Measurements from ENCODE around the gene SNRNP35.
A peak's percentile ranks its signal among the peaks of the same experiment; 100 is the strongest.
"Not testable (repeated sequence)": the region's sequence is repeated elsewhere in the genome, so short reads cannot be mapped to it uniquely, and the experiment has no call there.

The SNRNP35 gene

GRCh38 chr12:123471374-123472068 is 13.6 kb downstream of the SNRNP35 start:
- Mint-ChIP-seq H3K36me3 (ENCODE audit: low read depth) (peaks cover 13% of the 10 kb centered on the region), H3K9me3 (no peaks in the 10 kb centered on the region), H3K4me3 (no peak overlapping the region), H3K4me1 (ENCODE audit: low read depth) (peaks cover 11% of the 10 kb centered on the region), H3K27me3 (ENCODE audit: low read depth) (no peaks in the 10 kb centered on the region), H3K27ac (no peak overlapping the region)
- no peak for DNase-seq (ENCODE audit: low spot score)

- H3K27me3 Mint-ChIP-seq (ENCODE audit: low read depth), result no peaks in the 10 kb centered on the region
- no peak overlapping the region for H3K4me3 Mint-ChIP-seq
- H3K4me1 Mint-ChIP-seq (ENCODE audit: low read depth), result peaks cover 13% of the 10 kb centered on the region
- H3K27ac Mint-ChIP-seq, result no peak overlapping the region
- H3K9me3 Mint-ChIP-seq, result no peaks in the 10 kb centered on the region
- no peak for DNase-seq (ENCODE audit: low spot score)
- peaks cover 14% of the 10 kb centered on the region for H3K36me3 Mint-ChIP-seq (ENCODE audit: low read depth)
These were observed 14.5 kb downstream of the SNRNP35 start for GRCh38 chr12:123472438-123472849.

GRCh38 chr12:123474485-123475245 is 16.7 kb downstream of the SNRNP35 start:
- Mint-ChIP-seq H3K36me3 (ENCODE audit: low read depth) (peaks cover 14% of the 10 kb centered on the region), H3K4me3 (no peak overlapping the region), H3K9me3 (no peaks in the 10 kb centered on the region), H3K27ac (peak overlapping the region; percentile 26), H3K4me1 (ENCODE audit: low read depth) (peaks cover 13% of the 10 kb centered on the region), H3K27me3 (ENCODE audit: low read depth) (no peaks in the 10 kb centered on the region)
- DNase-seq (ENCODE audit: low spot score), result no peak

- no peak for DNase-seq (ENCODE audit: low spot score)
- Mint-ChIP-seq H3K36me3 (ENCODE audit: low read depth) (peaks cover 11% of the 10 kb centered on the region), H3K27ac (peak overlapping the region; percentile 26), H3K27me3 (ENCODE audit: low read depth) (no peaks in the 10 kb centered on the region), H3K9me3 (no peaks in the 10 kb centered on the region), H3K4me1 (ENCODE audit: low read depth) (peaks cover 13% of the 10 kb centered on the region), H3K4me3 (no peak overlapping the region)
These were observed 17.3 kb downstream of the SNRNP35 start for GRCh38 chr12:123475246-123475703.

GRCh38 chr12:123478069-123478468 is 20.1 kb downstream of the SNRNP35 start:
- Mint-ChIP-seq H3K4me3 (no peak overlapping the region), H3K4me1 (ENCODE audit: low read depth) (peaks cover 13% of the 10 kb centered on the region), H3K27ac (no peak overlapping the region), H3K9me3 (no peaks in the 10 kb centered on the region), H3K27me3 (ENCODE audit: low read depth) (no peaks in the 10 kb centered on the region), H3K36me3 (ENCODE audit: low read depth) (peaks cover 5% of the 10 kb centered on the region)
- DNase-seq (ENCODE audit: low spot score), result no peak

GRCh38 chr12:123478762-123479161 is 20.8 kb downstream of the SNRNP35 start:
- no peak overlapping the region for H3K27ac Mint-ChIP-seq
- no peak for DNase-seq (ENCODE audit: low spot score)
- H3K4me1 Mint-ChIP-seq (ENCODE audit: low read depth), result peaks cover 12% of the 10 kb centered on the region

GRCh38 chr12:123479442-123480180 is 21.7 kb downstream of the SNRNP35 start:
- DNase-seq (ENCODE audit: low spot score), result no peak
- H3K4me1 Mint-ChIP-seq (ENCODE audit: low read depth), result peaks cover 17% of the 10 kb centered on the region
- no peak overlapping the region for H3K4me3 Mint-ChIP-seq
- peaks cover 5% of the 10 kb centered on the region for H3K36me3 Mint-ChIP-seq (ENCODE audit: low read depth)
- no peaks in the 10 kb centered on the region for H3K9me3 Mint-ChIP-seq
- no peaks in the 10 kb centered on the region for H3K27me3 Mint-ChIP-seq (ENCODE audit: low read depth)
- no peak overlapping the region for H3K27ac Mint-ChIP-seq

More at GRCh38 chr12:123478762-123479161, 20.8 kb downstream of the SNRNP35 start:
- Mint-ChIP-seq H3K27me3 (ENCODE audit: low read depth) (no peaks in the 10 kb centered on the region), H3K36me3 (ENCODE audit: low read depth) (peaks cover 5% of the 10 kb centered on the region), H3K4me3 (no peak overlapping the region), H3K9me3 (no peaks in the 10 kb centered on the region)

- not testable (repeated sequence) for H3K9me3 Mint-ChIP-seq; H3K27me3 Mint-ChIP-seq (ENCODE audit: low read depth); H3K36me3 Mint-ChIP-seq (ENCODE audit: low read depth); H3K27ac Mint-ChIP-seq; H3K4me3 Mint-ChIP-seq; DNase-seq (ENCODE audit: low spot score)
- H3K4me1 Mint-ChIP-seq (ENCODE audit: low read depth), result peaks cover 10% of the 10 kb centered on the region
These were observed 23.3 kb downstream of the SNRNP35 start for GRCh38 chr12:123481251-123481650.

GRCh38 chr12:123482876-123483275 is 24.9 kb downstream of the SNRNP35 start:
- no peaks in the 10 kb centered on the region for H3K36me3 Mint-ChIP-seq (ENCODE audit: low read depth)
- no peak for DNase-seq (ENCODE audit: low spot score)
- H3K4me1 Mint-ChIP-seq (ENCODE audit: low read depth), result peaks cover 8% of the 10 kb centered on the region
- H3K27me3 Mint-ChIP-seq (ENCODE audit: low read depth), result no peaks in the 10 kb centered on the region
- H3K9me3 Mint-ChIP-seq, result no peaks in the 10 kb centered on the region
- H3K4me3 Mint-ChIP-seq, result no peak overlapping the region
- no peak overlapping the region for H3K27ac Mint-ChIP-seq

- Mint-ChIP-seq H3K36me3 (ENCODE audit: low read depth) (no peaks in the 10 kb centered on the region), H3K27ac (no peak overlapping the region), H3K27me3 (ENCODE audit: low read depth) (no peaks in the 10 kb centered on the region), H3K4me3 (no peak overlapping the region), H3K9me3 (no peaks in the 10 kb centered on the region), H3K4me1 (ENCODE audit: low read depth) (peaks cover 8% of the 10 kb centered on the region)
- DNase-seq (ENCODE audit: low spot score), result no peak
These were observed 25.8 kb downstream of the SNRNP35 start for GRCh38 chr12:123483602-123484248.

GRCh38 chr12:123485756-123486155 is 27.8 kb downstream of the SNRNP35 start:
- Mint-ChIP-seq H3K4me1 (ENCODE audit: low read depth) (peaks cover 8% of the 10 kb centered on the region), H3K27ac (no peak overlapping the region), H3K9me3 (no peaks in the 10 kb centered on the region), H3K27me3 (ENCODE audit: low read depth) (no peaks in the 10 kb centered on the region), H3K36me3 (ENCODE audit: low read depth) (no peaks in the 10 kb centered on the region), H3K4me3 (no peak overlapping the region)
- no peak for DNase-seq (ENCODE audit: low spot score)

GRCh38 chr12:123487428-123487827 is 29.5 kb downstream of the SNRNP35 start:
- H3K27me3 Mint-ChIP-seq (ENCODE audit: low read depth), result no peaks in the 10 kb centered on the region
- H3K4me1 Mint-ChIP-seq (ENCODE audit: low read depth), result peaks cover 8% of the 10 kb centered on the region
- no peak for DNase-seq (ENCODE audit: low spot score)
- H3K36me3 Mint-ChIP-seq (ENCODE audit: low read depth), result no peaks in the 10 kb centered on the region
- no peak overlapping the region for H3K4me3 Mint-ChIP-seq
- H3K9me3 Mint-ChIP-seq, result no peaks in the 10 kb centered on the region
- no peak overlapping the region for H3K27ac Mint-ChIP-seq

GRCh38 chr12:123488539-123489230 is 30.7 kb downstream of the SNRNP35 start:
- H3K4me3 Mint-ChIP-seq, result no peak overlapping the region
- H3K4me1 Mint-ChIP-seq (ENCODE audit: low read depth), result peaks cover 7% of the 10 kb centered on the region
- no peak overlapping the region for H3K27ac Mint-ChIP-seq

More at GRCh38 chr12:123488539-123489230, 30.7 kb downstream of the SNRNP35 start:
- no peak for DNase-seq (ENCODE audit: low spot score)
- Mint-ChIP-seq H3K36me3 (ENCODE audit: low read depth) (no peaks in the 10 kb centered on the region), H3K9me3 (no peaks in the 10 kb centered on the region), H3K27me3 (ENCODE audit: low read depth) (no peaks in the 10 kb centered on the region)
